ENCODE results near the gene LRP4.

The LRP4 gene

DNA sequence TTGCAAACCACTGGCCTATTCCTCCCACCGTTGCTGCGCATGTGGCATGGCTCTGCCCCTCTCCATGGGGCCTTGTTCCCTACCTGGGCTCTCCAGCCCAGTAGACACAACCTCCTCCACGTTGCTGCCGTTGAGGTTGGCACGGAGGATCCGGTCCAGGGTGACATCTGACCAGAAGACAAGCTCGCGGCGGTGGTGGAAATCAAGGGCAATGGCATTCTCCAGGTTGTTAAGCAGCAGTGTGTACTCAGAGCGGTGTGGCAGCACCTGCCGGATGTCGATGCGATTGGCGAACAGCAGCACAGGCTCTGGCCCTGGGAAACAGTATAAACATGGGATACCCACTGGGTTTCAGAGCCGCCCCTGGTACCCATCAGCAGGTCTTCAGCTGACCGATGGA is 23.8 kb downstream of the LRP4 start:
- DNase-seq (ENCODE audit: low read depth in 2 of 2, low spot score in 1 of 2) = no peak

DNA sequence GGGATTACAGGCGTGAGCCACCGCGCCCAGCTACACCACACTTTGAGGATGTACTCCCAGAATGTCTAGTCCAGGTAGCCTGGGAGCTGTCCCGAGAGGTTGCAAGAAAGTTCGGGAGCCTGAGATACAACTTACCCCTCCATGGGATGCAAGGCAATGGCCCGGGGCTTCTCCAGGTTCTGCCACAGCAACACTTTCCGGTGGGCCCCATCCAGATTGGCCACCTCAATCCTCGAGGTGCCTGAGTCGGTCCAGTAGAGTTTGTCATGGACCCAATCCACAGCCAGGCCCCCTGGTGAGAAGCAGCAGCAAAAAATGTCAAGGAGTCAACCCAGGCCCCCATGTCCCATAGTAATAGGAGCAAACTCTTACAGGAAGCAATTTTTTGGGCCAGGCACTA is 25.5 kb downstream of the LRP4 start:
- no peak for DNase-seq (ENCODE audit: low read depth in 2 of 2, low spot score in 1 of 2)

GRCh38 chr11:46892109-46892508 is 26.2 kb downstream of the LRP4 start:
- no peak for DNase-seq (ENCODE audit: low read depth in 2 of 2, low spot score in 1 of 2)

GRCh38 chr11:46890665-46891064 is 27.7 kb downstream of the LRP4 start:
- no peak for DNase-seq (ENCODE audit: low read depth in 2 of 2, low spot score in 1 of 2)

DNA sequence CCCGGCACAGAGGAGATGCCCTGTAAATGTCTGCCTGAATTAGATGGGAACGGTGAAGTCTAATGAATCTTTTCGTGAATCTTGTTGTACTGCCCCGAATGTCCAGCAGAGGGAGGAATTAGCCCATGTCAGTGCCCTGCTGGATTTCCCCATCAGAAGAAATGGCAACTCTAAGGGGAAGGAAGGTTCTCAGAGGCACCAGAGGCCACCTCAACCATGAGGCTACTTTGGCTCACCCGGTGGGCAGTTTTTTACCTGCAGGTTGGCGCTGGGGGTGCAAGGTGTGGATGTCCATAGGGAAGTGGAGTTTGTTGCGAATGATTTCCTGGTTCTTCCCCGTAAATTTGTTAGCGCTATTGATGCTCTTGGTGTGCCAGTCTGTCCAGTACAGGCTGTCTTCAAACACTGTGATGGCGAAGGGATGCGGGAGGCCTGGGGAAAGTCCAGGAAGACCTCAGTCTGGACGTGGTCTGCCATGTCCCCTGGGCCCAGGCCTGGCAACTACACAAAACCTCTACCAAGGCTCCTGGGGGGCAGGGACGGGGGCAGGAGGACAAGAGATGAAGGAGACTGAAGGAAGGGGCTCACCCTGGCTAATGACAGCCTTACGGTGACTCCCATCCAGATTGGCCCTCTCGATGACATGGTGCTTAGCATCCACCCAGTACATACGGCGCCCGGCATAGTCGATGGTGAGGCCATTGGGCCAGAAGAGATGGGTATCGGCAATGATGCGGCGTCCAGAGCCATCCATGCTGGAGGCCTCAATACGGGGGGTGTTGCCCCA is 28.5 kb downstream of the LRP4 start:
- peak; percentile 21 to 62 for DNase-seq (ENCODE audit: low read depth in 2 of 2, low spot score in 1 of 2)

DNA sequence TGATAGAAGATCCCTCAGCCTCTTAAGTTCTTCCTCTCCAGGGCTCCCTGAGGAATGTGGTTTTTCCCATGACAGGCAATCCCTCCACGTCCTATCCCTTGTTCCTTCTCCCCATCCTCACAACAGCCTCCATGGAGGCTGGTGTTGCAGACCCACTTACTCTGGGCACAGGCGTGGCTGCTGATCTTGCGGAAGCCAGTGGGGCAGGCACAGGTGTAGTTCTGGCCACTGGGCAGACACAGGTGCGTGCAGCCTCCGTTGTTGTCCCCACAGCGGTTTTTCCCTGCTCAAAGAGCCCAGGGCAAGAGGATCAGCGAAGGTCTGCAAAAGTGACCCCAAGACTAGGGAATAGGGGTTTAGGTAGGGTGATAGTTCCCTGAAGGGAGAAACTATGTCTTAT is 29.1 kb downstream of the LRP4 start:
- DNase-seq (ENCODE audit: low read depth in 2 of 2, low spot score in 1 of 2) = no peak

GRCh38 chr11:46888636-46889035 is 29.7 kb downstream of the LRP4 start:
- no peak for DNase-seq (ENCODE audit: low read depth in 2 of 2, low spot score in 1 of 2)

DNA sequence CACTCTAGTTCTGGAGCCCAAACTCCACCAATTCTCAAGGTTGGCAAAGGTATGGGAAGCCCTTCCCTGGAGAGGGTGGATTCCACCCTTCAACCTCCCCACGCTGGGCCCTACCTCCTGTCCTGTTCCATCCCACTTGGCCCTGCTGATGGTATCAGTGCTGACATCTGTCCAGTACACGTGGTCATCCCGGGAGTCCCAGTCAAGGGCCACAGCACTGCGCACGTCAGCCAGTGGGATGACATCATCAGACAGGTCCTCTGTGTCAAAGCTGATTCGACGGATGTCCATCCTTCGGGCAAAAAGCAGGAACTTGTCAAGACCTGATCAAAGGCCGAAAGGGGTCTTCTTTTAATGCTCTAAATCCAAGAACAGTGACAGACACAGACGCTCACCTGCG is 32.1 kb downstream of the LRP4 start:
- DNase-seq (ENCODE audit: low read depth in 2 of 2, low spot score in 1 of 2) = no peak

DNA sequence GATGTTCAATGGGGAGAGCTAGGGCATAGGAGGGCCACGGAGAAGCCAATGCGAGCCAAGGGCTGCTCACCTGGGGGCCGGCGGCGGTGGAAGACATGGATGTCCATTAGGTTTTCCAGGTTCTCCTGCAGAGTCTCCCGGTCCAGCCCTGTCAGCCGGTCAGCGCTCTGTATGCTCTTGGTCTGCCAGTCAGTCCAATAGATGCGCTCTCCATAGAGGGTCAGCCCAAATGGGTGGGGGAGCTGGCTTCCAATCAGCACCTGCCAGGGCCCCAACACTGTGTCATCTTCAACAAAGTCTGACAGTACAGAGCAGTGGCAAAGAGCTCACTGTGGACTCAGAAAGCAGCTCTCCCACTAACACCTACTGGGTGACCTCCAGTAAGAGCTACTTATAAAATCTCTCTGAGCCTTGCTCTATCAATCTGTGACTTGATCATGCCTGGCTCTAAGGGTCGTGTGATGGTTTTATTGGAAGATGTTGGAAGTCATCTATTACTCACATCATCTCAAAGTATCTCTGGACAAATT is 39.2 kb downstream of the LRP4 start:
- no peak for DNase-seq (ENCODE audit: low read depth in 2 of 2, low spot score in 1 of 2)

DNA sequence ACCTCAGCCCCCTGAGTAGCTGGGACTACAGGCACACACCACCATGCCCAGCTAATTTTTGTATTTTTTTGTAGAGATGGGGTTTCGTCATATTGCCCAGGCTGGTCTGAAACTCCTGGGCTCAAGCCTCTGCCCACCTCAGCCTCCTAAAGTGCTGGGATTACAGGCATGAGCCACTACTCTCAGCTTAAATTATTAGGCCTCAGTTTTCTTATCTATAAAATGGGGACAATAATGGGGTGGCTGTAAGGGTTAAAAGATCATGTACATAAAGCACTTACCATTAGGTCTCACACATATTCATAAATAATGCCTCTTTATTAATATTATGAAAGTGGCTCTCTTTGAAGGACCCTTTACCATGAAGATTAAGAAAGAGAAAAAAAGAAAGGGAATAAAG is 40.8 kb downstream of the LRP4 start:
- DNase-seq (ENCODE audit: low read depth in 2 of 2, low spot score in 1 of 2) = no peak

- no peak for DNase-seq (ENCODE audit: low read depth in 2 of 2, low spot score in 1 of 2)
These were observed 41.9 kb downstream of the LRP4 start for GRCh38 chr11:46876471-46876870.

- DNase-seq (ENCODE audit: low read depth in 2 of 2, low spot score in 1 of 2) = no peak
These were observed 43.8 kb downstream of the LRP4 start for GRCh38 chr11:46874586-46874985.

- no peak for DNase-seq (ENCODE audit: low read depth in 2 of 2, low spot score in 1 of 2)
These were observed 49.4 kb downstream of the LRP4 start for GRCh38 chr11:46868912-46869311.

DNA sequence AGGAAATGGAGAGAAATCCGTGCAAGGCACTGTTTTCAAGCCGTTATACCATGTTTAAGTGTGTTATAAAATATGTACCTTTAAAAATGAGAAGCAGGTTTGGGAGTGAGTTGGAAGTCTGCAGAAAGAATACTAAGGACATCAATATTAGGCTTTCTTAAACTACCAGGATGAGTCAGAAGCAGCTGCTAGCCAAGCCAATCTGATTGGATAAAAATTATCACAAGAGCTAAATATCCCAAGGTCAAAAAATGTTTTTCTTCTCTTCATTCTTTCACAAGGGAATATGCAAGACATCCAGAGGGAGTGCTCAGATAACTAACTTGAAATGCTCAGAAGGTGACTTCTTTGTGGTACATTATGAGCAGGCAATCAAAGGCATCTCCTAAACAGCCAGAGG is 53.0 kb downstream of the LRP4 start:
- no peak for DNase-seq (ENCODE audit: low read depth in 2 of 2, low spot score in 1 of 2)

DNA sequence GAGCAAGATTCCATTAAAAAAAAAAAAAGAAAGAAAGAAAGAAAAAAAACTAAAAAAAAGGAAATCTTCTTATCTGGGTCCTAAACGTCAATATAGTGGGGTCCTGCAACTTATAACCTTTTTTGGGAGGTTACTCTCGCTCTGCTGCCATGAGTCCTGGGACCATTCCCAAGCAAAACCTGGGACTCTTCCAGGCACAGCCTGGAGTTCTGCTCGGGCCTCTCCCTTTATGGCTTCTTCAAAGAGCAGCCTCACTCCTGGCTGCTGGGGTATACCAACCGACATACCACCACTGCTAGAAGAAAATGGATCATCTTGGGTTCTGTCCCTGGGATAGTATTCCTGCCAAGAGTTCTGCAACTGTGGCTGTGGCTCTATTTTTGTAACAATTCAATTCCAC is 58.1 kb downstream of the LRP4 start:
- DNase-seq (ENCODE audit: low read depth in 2 of 2, low spot score in 1 of 2) = no peak

- no peak for DNase-seq (ENCODE audit: low read depth in 2 of 2, low spot score in 1 of 2)
These were observed 59.3 kb downstream of the LRP4 start for GRCh38 chr11:46858920-46859546.

GRCh38 chr11:46857666-46858065 is 60.7 kb downstream of the LRP4 start:
- no peak for DNase-seq (ENCODE audit: low read depth in 2 of 2, low spot score in 1 of 2)

- no peak for DNase-seq (ENCODE audit: low read depth in 2 of 2, low spot score in 1 of 2)
These were observed 61.6 kb downstream of the LRP4 start for GRCh38 chr11:46856605-46857343.

DNA sequence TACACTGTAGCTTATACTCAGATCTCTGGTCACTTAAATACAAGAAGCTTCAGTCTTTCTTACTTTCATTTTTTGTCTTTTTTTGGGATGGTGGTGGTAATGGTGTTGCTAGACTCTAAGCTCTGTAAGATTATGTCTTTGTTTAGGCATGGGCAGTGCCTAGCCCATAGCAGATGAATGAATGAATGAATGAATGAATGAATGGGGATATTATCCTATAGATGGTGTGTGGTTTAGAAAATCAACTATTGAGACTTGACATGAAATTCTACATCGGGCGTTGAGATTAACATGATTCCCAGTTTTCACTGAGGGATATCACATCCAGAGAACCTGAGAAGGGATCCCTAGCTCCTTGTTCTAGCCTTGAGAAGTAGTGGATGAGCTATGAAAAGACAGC is 62.5 kb downstream of the LRP4 start:
- DNase-seq (ENCODE audit: low read depth in 2 of 2, low spot score in 1 of 2) = no peak

GRCh38 chr11:46855167-46855566 is 63.2 kb downstream of the LRP4 start:
- DNase-seq (ENCODE audit: low read depth in 2 of 2, low spot score in 1 of 2) = no peak

GRCh38 chr11:46850829-46851380 is 67.4 kb downstream of the LRP4 start:
- DNase-seq (ENCODE audit: low read depth in 2 of 2, low spot score in 1 of 2) = no peak

GRCh38 chr11:46849631-46850030 is 68.7 kb downstream of the LRP4 start:
- no peak for DNase-seq (ENCODE audit: low read depth in 2 of 2, low spot score in 1 of 2)
